A549 (cell line): Measurements from ENCODE around the gene CIT. TPM values are rescaled to one million over a fixed set of nuclear protein-coding genes. Genes with fewer than 3 reads are reported as not detected.

ENCODE experiments used
- ATAC-seq, 2 experiments: fragments of 200-7000 bp in 1 of 2; fragments of >200 bp in 1 of 2; cut with Nextera tagmentation in 1 of 2; cut with Tn5 transposase in 1 of 2; 3 replicates each; pipeline versions ENCODE4 v1.8.0 to v1.9.1; 2018 to 2020; ENCODE audit warnings: mild to moderate bottlenecking in 1 of 2, moderate library complexity in 1 of 2
- CTCF ChIA-PET: fragments of 300-600 bp; sonication (Branson Sonifier 250); formaldehyde crosslinking; extraction: SDS; loops from one replicate; lab custom pipeline; 2021; ENCODE audit warnings: antibody characterized with exemption, inconsistent platforms; lab: Yijun Ruan, JAX
- POLR2A ChIA-PET: fragments of 350-600 bp; formaldehyde crosslinking; extraction: SDS; loops from one replicate; lab custom pipeline; 2021; ENCODE audit warnings: antibody characterized with exemption, inconsistent platforms; lab: Yijun Ruan, JAX
- DNase-seq, 2 experiments: peaks; one replicate each; pipeline versions ENCODE4 v3.0.0 to v3.0.0-alpha.2; 2011 to 2016; ENCODE audit warnings: low read depth in 1 of 2, low spot score in 1 of 2
- FAIRE-seq: peaks from 2 replicates; lab custom pipeline; 2011; peaks lifted over from hg19 to GRCh38; lab: Jason Lieb, UNC
- H3K27ac ChIP-seq, 2 experiments: fragments of >200 bp; sonication (Bioruptor Twin); formaldehyde crosslinking; 3 replicates each; pipeline ENCODE4 v1.5.1; 2016 to 2017
- H3K4me1 ChIP-seq: fragments of >200 bp; sonication (Bioruptor Twin); formaldehyde crosslinking; 3 replicates; pipeline ENCODE4 v1.6.1; 2016
- H3K4me2 ChIP-seq: fragments of >200 bp; sonication (Bioruptor Twin); formaldehyde crosslinking; 3 replicates; pipeline ENCODE4 v1.6.1; 2016
- H3K4me3 ChIP-seq: fragments of >200 bp; sonication (Bioruptor Twin); formaldehyde crosslinking; 3 replicates; pipeline ENCODE4 v1.5.1; 2016
- H3K9me3 ChIP-seq: fragments of >200 bp; sonication (Bioruptor Twin); formaldehyde crosslinking; 3 replicates; pipeline ENCODE4 v1.6.1; 2016
- BHLHE40 ChIP-seq: IDR thresholded peaks from 2 replicates; pipeline ENCODE4 v1.6.1; 2012; ENCODE audit warnings: low read depth, low read length, inconsistent platforms
- CBX2 ChIP-seq: fragments of 200-600 bp; sonication (generic); IDR thresholded peaks from 2 replicates; pipeline ENCODE4 v1.6.1; 2016; ENCODE audit warnings: low read depth, mild to moderate bottlenecking, borderline replicate concordance
- CHD2 ChIP-seq: fragments of 150-350 bp; IDR thresholded peaks from 2 replicates; pipeline ENCODE4 v1.6.1; 2014; ENCODE audit warnings: low read length; ENCODE audit not compliant: partially characterized antibody
- CHD4 ChIP-seq: fragments of 200-600 bp; sonication (generic); IDR thresholded peaks from 2 replicates; pipeline ENCODE4 v1.6.1; 2016; ENCODE audit warnings: antibody characterized with exemption, mild to moderate bottlenecking, borderline replicate concordance
- EHMT2 ChIP-seq: fragments of 200-600 bp; sonication (generic); IDR thresholded peaks from 2 replicates; pipeline ENCODE4 v1.6.1; 2016; ENCODE audit warnings: antibody characterized with exemption, low read depth, mild to moderate bottlenecking, moderate library complexity
- EP300 ChIP-seq, 2 experiments: fragments of >200 bp; sonication (Bioruptor Twin); formaldehyde crosslinking; IDR thresholded peaks; 2 replicates in 1 of 2; 3 replicates in 1 of 2; pipeline ENCODE4 v1.6.1; 2016 to 2017
- FOXS1 ChIP-seq: fragments of 250-450 bp; sonication (Bioruptor Pico); IDR thresholded peaks from 2 replicates; pipeline ENCODE4 v1.5.0; 2020; ENCODE audit warnings: mild to moderate bottlenecking, moderate library complexity
- HOXA7 ChIP-seq: fragments of 250-450 bp; sonication (Bioruptor Pico); IDR thresholded peaks from 2 replicates; pipeline ENCODE4 v1.5.0; 2020; ENCODE audit warnings: mild to moderate bottlenecking, moderate library complexity
- JUNB ChIP-seq: fragments of >200 bp; sonication (Bioruptor Twin); formaldehyde crosslinking; IDR thresholded peaks from 2 replicates; pipeline ENCODE4 v1.6.1; 2016
- KDM1A ChIP-seq: fragments of 200-600 bp; sonication (generic); IDR thresholded peaks from 2 replicates; pipeline ENCODE4 v1.6.1; 2016; ENCODE audit warnings: low read depth, mild to moderate bottlenecking
- KDM5A ChIP-seq: fragments of 200-600 bp; sonication (generic); IDR thresholded peaks from 2 replicates; pipeline ENCODE4 v1.6.1; 2016; ENCODE audit warnings: antibody characterized with exemption, mild to moderate bottlenecking
- MAZ ChIP-seq: fragments of 150-350 bp; IDR thresholded peaks from 2 replicates; pipeline ENCODE4 v1.6.1; 2014; ENCODE audit warnings: antibody characterized with exemption, low read depth, low read length, borderline replicate concordance
- NFE2L2 ChIP-seq: fragments of 150-350 bp; conservative IDR thresholded peaks from 2 replicates; pipeline ENCODE4 v1.6.1; 2014; ENCODE audit warnings: low read length
- NPAS2 ChIP-seq: fragments of 250-450 bp; sonication (Bioruptor Pico); IDR thresholded peaks from 2 replicates; pipeline ENCODE4 v1.8.0; 2022; ENCODE audit warnings: mild to moderate bottlenecking, moderate library complexity, borderline replicate concordance
- POLR2A ChIP-seq: IDR thresholded peaks from 2 replicates; pipeline ENCODE4 v1.6.1; 2012; ENCODE audit warnings: mild to moderate bottlenecking, low read length
- RNF2 ChIP-seq: fragments of 200-600 bp; sonication (generic); IDR thresholded peaks from 2 replicates; pipeline ENCODE4 v1.6.1; 2016; ENCODE audit warnings: low read depth, mild to moderate bottlenecking, antibody characterized with exemption, moderate library complexity, borderline replicate concordance
- SMC3 ChIP-seq: fragments of >200 bp; sonication (Bioruptor Twin); formaldehyde crosslinking; IDR thresholded peaks from 3 replicates; pipeline ENCODE4 v1.6.1; 2018; ENCODE audit warnings: inconsistent platforms
- TP53 ChIP-seq: fragments of 250-450 bp; sonication (Bioruptor Pico); IDR thresholded peaks from 2 replicates; pipeline ENCODE4 v1.5.0; 2021; ENCODE audit warnings: mild to moderate bottlenecking, moderate library complexity
- ZC3H11A ChIP-seq: fragments of 450-650 bp; IDR thresholded peaks from 2 replicates; pipeline ENCODE4 v1.6.1; 2014; ENCODE audit warnings: antibody characterized with exemption, mild to moderate bottlenecking
- ZFP36 ChIP-seq: fragments of 450-650 bp; IDR thresholded peaks from 2 replicates; pipeline ENCODE4 v1.6.1; 2014; ENCODE audit warnings: borderline replicate concordance; ENCODE audit not compliant: partially characterized antibody
- WGBS: methylation state at CpG from one replicate; pipeline ENCODE4 v1.1.6; 2017; ENCODE audit errors: missing lambda C conversion rate; 5-methylcytosine and 5-hydroxymethylcytosine counted together
- polyA plus RNA-seq, 4 experiments: library from polyadenylated mRNA; depleted of rRNA in 3 of 4; stranded (reverse); fragments of >200 nt; fragmentation: RNase III in 1 of 4; extraction: RNeasy Plus Mini Kit Qiagen cat#74134 plus additional on column Dnase treatment in 1 of 4; gene quantifications; 2 replicates in 3 of 4; 3 replicates in 1 of 4; pipeline ENCODE4 v1.2.3, GENCODE V29; 2011 to 2017
- TF ChIP-seq, protein P1 (sequence below): IDR thresholded peaks from 2 replicates; pipeline ENCODE4 v1.6.1; 2012
- TF ChIP-seq, protein P2 (sequence below): fragments of 250-450 bp; sonication (Bioruptor Pico); IDR thresholded peaks from 2 replicates; pipeline ENCODE4 v1.5.0; 2021; ENCODE audit warnings: mild to moderate bottlenecking, moderate library complexity, borderline replicate concordance
- TF ChIP-seq, protein P3 (sequence below): fragments of >200 bp; sonication (Bioruptor Twin); formaldehyde crosslinking; IDR thresholded peaks from 3 replicates; pipeline ENCODE4 v1.6.1; 2016
- TF ChIP-seq, protein P4 (sequence below): fragments of 250-450 bp; sonication (Bioruptor Pico); IDR thresholded peaks from 2 replicates; pipeline ENCODE4 v1.5.0; 2020; ENCODE audit warnings: low read depth, mild to moderate bottlenecking, moderate library complexity

The CIT gene
- polyA plus RNA-seq, 2 of the 4 experiments (the other 2 are of a cell fraction): 12.5 to 25.4 TPM

DNA sequence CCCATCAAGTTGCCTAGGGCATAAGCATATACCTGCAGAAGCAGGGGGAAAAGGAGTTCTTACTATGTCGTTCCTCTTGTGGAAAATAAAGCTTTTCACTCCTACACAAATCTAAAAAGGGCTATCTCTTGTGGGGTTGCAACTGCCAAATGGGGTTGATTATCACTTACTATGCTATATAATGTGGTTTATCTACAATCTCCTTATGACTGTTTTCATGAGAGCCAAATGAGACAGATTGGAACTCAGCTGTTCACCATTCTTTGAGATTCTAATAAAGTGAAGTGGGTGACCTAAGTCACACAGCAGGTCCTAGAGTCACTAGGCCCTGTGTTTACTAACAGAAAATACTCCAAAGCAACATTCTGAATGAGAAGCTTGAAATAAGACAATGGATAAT, 47.7 kb downstream of the CIT start:
- H3K4me2 ChIP-seq: no peak overlapping the region
- POLR2A ChIA-PET: no interaction called here
- CTCF ChIA-PET: interaction anchor here (0.9 to 1.1 kb wide), 4 partner anchors 8 to 385 kb away, joined by 3 read pairs; no protein-coding TSS in a partner anchor
- H3K27ac ChIP-seq: no peak overlapping the region
- FAIRE-seq: no peak
- TF ChIP-seq RNF2 (no peak), EP300 (IDR thresholded peaks at IDR 0.05) (no peak), ZFP36 (no peak), CHD2 (no peak), EHMT2 (no peak), KDM5A (no peak), NPAS2 (CRISPR knock-in tag) (no peak), MAZ (no peak), KDM1A (no peak)
- no peak overlapping the region for H3K4me3 ChIP-seq
- no peak for ATAC-seq
- H3K9me3 ChIP-seq: no peaks in the 10 kb centered on the region
- DNase-seq: no peak
- WGBS: 95% methylated on average over 1 of the region's 1 CpG
- H3K4me1 ChIP-seq: no peaks in the 10 kb centered on the region

DNA sequence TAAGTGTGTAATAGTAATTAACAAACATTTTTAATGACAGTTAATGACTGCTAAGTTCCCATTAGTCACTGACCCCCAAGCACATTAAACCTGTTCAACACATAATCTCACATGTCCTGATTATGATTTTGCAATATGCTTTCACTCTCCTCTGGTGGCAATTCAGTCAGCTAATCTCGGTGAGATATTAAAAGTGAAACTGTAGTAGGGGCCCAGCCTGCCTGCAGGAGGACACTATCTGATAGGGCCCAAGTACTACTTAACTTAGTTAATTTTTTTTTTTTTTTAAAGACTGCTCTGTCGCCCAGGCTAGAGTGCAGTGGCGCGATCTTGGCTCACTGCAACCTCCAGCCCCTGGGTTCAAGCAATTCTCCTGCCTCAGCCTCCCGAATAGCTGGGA, 48.8 kb downstream of the CIT start:
- POLR2A ChIA-PET: no interaction called here
- H3K4me2 ChIP-seq: no peak overlapping the region
- CTCF ChIA-PET: interaction anchor here (0.6 to 1.9 kb wide), 5 partner anchors 8 to 85 kb away, joined by 3 to 4 read pairs (median 3); no protein-coding TSS in a partner anchor
- ATAC-seq: no peak
- no peaks in the 10 kb centered on the region for H3K4me1 ChIP-seq
- DNase-seq: no peak
- TF ChIP-seq EHMT2: no peak
- TF ChIP-seq TP53 (CRISPR knock-in tag): no peak
- TF ChIP-seq, protein P1, sequence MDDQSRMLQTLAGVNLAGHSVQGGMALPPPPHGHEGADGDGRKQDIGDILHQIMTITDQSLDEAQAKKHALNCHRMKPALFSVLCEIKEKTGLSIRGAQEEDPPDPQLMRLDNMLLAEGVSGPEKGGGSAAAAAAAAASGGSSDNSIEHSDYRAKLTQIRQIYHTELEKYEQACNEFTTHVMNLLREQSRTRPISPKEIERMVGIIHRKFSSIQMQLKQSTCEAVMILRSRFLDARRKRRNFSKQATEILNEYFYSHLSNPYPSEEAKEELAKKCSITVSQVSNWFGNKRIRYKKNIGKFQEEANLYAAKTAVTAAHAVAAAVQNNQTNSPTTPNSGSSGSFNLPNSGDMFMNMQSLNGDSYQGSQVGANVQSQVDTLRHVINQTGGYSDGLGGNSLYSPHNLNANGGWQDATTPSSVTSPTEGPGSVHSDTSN: no peak
- TF ChIP-seq JUNB: no peak
- no peak for TF ChIP-seq CHD4
- TF ChIP-seq MAZ: no peak
- TF ChIP-seq POLR2A: no peak
- no peak for TF ChIP-seq HOXA7 (CRISPR knock-in tag)
- H3K4me3 ChIP-seq: no peak overlapping the region
- FAIRE-seq: no peak
- 94% methylated on average over 5 of the region's 5 CpGs for WGBS
- no peaks in the 10 kb centered on the region for H3K9me3 ChIP-seq
- no peak overlapping the region for H3K27ac ChIP-seq

DNA sequence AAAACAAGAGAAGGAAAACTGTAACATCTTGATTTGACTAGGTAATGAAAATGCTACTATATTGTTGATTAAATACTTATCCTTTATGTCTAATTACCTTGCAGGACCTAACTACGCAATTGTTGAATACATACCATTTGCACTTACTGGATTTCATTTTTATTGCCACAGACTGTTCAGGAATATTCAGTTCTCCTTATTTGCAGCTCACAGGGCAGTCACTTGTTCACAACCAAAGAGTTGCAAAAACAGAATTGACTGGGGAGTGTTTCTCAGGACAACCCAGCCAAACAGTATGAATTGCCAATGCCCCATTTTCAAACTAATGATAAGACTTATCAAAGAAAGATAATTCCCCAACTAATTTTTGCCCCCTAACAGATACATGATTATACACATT, 49.4 kb downstream of the CIT start:
- WGBS: 94% methylated on average over 1 of the region's 1 CpG
- TF ChIP-seq NFE2L2: no peak
- TF ChIP-seq, all 56 proteins: peak for 0
- H3K27ac ChIP-seq: no peak overlapping the region
- DNase-seq: no peak
- no peak overlapping the region for H3K4me3 ChIP-seq
- H3K4me2 ChIP-seq: no peak overlapping the region
- no peaks in the 10 kb centered on the region for H3K4me1 ChIP-seq
- CTCF ChIA-PET: interaction anchor here (0.6 to 1.9 kb wide), 3 partner anchors 8 to 84 kb away, joined by 3 to 4 read pairs (median 3); no protein-coding TSS in a partner anchor
- POLR2A ChIA-PET: no interaction called here
- ATAC-seq: no peak
- H3K9me3 ChIP-seq: no peaks in the 10 kb centered on the region
- no peak for FAIRE-seq

DNA sequence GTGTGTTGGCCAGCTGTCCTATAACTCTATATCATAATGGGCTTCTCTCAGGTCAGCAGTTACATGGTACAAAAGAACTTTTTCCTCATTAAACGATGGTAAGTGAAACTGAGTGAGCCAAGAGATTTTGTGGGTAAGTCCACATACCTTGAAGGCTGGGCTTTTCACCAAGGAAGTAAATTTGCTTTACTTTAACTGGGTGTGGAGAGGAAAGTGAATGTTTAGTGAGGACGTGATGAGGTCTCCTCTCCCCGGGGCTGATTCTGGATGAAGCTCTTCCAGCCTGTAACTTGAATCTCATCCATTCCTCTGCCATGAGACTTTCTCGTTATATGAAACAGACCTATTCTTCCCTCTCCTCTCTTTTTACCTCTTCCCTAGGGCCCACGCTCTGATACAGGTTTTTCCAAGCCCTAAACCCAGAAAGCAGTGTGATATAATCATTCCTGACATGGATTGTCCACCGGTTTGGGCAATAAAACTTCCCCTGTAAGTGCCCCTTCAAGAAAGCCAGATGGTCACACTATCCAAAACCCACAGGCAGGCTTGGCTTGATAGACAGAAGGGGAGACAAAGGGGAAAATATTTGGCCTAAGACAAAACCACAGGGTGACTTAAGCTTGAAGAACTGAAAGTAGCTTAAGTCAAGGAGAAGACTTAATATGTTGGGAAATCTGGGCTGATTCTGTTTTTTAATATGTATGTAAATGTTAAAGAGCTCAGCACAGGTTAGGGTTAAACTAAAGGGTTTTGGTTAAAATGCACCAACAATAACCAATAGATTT, 50.3 kb downstream of the CIT start:
- DNase-seq: no peak
- Histone ChIP-seq H3K9me3 (no peaks in the 10 kb centered on the region), H3K4me3 (no peak overlapping the region), H3K27ac (no peak overlapping the region), H3K4me1 (no peaks in the 10 kb centered on the region), H3K4me2 (no peak overlapping the region)
- ATAC-seq: no peak; a peak in 1 of 6 replicates
- ChIA-PET CTCF (interaction anchor here (0.8 to 1.9 kb wide), 2 partner anchors 9 kb away, joined by 3 to 4 read pairs; no protein-coding TSS in a partner anchor), POLR2A (no interaction called here)
- FAIRE-seq: no peak
- 90% methylated on average over 6 of the region's 6 CpGs for WGBS
- TF ChIP-seq ZFP36 (no peak), NFE2L2 (no peak), ZC3H11A (no peak), CBX2 (no peak), JUNB (no peak), SMC3 (no peak), BHLHE40 (no peak), HOXA7 (CRISPR knock-in tag) (no peak), FOXS1 (CRISPR knock-in tag) (no peak), NPAS2 (CRISPR knock-in tag) (no peak)
- TF ChIP-seq, protein P2, sequence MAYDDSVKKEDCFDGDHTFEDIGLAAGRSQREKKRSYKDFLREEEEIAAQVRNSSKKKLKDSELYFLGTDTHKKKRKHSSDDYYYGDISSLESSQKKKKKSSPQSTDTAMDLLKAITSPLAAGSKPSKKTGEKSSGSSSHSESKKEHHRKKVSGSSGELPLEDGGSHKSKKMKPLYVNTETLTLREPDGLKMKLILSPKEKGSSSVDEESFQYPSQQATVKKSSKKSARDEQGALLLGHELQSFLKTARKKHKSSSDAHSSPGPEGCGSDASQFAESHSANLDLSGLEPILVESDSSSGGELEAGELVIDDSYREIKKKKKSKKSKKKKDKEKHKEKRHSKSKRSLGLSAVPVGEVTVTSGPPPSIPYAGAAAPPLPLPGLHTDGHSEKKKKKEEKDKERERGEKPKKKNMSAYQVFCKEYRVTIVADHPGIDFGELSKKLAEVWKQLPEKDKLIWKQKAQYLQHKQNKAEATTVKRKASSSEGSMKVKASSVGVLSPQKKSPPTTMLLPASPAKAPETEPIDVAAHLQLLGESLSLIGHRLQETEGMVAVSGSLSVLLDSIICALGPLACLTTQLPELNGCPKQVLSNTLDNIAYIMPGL (CRISPR knock-in tag): no peak
- TF ChIP-seq, protein P3, sequence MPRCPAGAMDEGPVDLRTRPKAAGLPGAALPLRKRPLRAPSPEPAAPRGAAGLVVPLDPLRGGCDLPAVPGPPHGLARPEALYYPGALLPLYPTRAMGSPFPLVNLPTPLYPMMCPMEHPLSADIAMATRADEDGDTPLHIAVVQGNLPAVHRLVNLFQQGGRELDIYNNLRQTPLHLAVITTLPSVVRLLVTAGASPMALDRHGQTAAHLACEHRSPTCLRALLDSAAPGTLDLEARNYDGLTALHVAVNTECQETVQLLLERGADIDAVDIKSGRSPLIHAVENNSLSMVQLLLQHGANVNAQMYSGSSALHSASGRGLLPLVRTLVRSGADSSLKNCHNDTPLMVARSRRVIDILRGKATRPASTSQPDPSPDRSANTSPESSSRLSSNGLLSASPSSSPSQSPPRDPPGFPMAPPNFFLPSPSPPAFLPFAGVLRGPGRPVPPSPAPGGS: no peak
- TF ChIP-seq, protein P4, sequence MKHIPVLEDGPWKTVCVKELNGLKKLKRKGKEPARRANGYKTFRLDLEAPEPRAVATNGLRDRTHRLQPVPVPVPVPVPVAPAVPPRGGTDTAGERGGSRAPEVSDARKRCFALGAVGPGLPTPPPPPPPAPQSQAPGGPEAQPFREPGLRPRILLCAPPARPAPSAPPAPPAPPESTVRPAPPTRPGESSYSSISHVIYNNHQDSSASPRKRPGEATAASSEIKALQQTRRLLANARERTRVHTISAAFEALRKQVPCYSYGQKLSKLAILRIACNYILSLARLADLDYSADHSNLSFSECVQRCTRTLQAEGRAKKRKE (CRISPR knock-in tag): no peak
